ENCODE results near the gene SLC25A25. TPM values are rescaled to one million over a fixed set of nuclear protein-coding genes. Genes with fewer than 3 reads are reported as not detected.

The SLC25A25 gene
- total and polyA plus RNA-seq, 2 donors (not counting 3 experiments of a cell fraction or from before 2014, with no cell fraction given): 18.1 to 20.2 TPM

GRCh38 chr9:128096616-128097536 lies 28.8 kb downstream of the SLC25A25 start:
- H3K36me3 ChIP-seq (ENCODE audit: control insufficient read depth in 2 of 2, extremely low read depth in 1 of 2, insufficient read depth in 2 of 2, low read length in 2 of 2): peaks cover under 1 to 3% of the 10 kb centered on the region in 2 experiments
- no peak overlapping the region for H3K9ac ChIP-seq (replicated peaks; ENCODE audit: extremely low read depth, insufficient read depth, low read length)
- CTCF ChIA-PET: interaction anchor here (4.9 kb wide), 1 partner anchor 21 kb away, joined by 56 read pairs; no protein-coding TSS in a partner anchor
- DNase-seq (ENCODE audit: low read depth, low spot score): no peak
- TF ChIP-seq GATA2 (IDR thresholded peaks at IDR 0.05; ENCODE audit: insufficient read depth, insufficient read length, low read depth, low read length) (no peak), MYC (IDR thresholded peaks at IDR 0.05; ENCODE audit: low read depth, low read length) (no peak), POLR2AphosphoS5 (IDR thresholded peaks at IDR 0.05; ENCODE audit: insufficient read depth, low read depth, low read length) (no peak), JUN (IDR thresholded peaks at IDR 0.05; ENCODE audit: borderline replicate concordance, insufficient read depth, insufficient read length, low read depth) (no peak), MAX (IDR thresholded peaks at IDR 0.05; ENCODE audit: insufficient read depth, insufficient read length) (no peak), EZH2 (IDR thresholded peaks at IDR 0.05; ENCODE audit: borderline replicate concordance, low read depth, low read length, severe bottlenecking) (no peak)
- no peak for FAIRE-seq
- H3K9me3 ChIP-seq (replicated peaks; ENCODE audit: control insufficient read depth, insufficient read depth, low read length): no peaks in the 10 kb centered on the region
- peaks cover 48% of the 10 kb centered on the region for H3K79me2 ChIP-seq (ENCODE audit: control insufficient read depth, insufficient read depth, low read length)
- dilution Hi-C loops (cut with MboI; ENCODE audit: extremely low pct_ligation_motif_present, low sequenced_read_pairs): no loop called here
- POLR2A ChIA-PET: no interaction called here
- H3K9me1 ChIP-seq (replicated peaks; ENCODE audit: control insufficient read depth, extremely low read depth, insufficient read depth, low read length): no peaks in the 10 kb centered on the region
- H3K4me2 ChIP-seq (ENCODE audit: insufficient read depth, low read length): no peak overlapping the region
- H3K27me3 ChIP-seq (ENCODE audit: control insufficient read depth in 2 of 2, insufficient read depth in 2 of 2, low read length in 2 of 2): no peaks in the 10 kb centered on the region
- no TSS peak for BruUV-seq (replicated peaks)
- H3K27ac ChIP-seq (ENCODE audit: insufficient read depth, low read depth, low read length): no peak overlapping the region
- intact Hi-C loops (cut with micrococcal nuclease): no loop called here
- peaks cover 52% of the 10 kb centered on the region for H3K4me1 ChIP-seq (ENCODE audit: control insufficient read depth, extremely low read depth, insufficient read depth, low read length)
- no peaks in the 10 kb centered on the region for H4K20me1 ChIP-seq (replicated peaks; ENCODE audit: control insufficient read depth, extremely low read depth, insufficient read depth, low read length)
- no peak overlapping the region for H3K4me3 ChIP-seq (replicated peaks in 1 of 3; ENCODE audit: insufficient read depth in 1 of 3, low read depth in 1 of 3, low read length in 3 of 3)
- H2AFZ ChIP-seq (ENCODE audit: low read depth, low read length): no peak overlapping the region

Measured in endothelial cell of umbilical vein (primary cell).